ENCODE results near the gene TOR1A.

GRCh38 chr9:129866394-129867135, 42.6 kb upstream of the TOR1A start:
- TF ChIP-seq CTCF (conservative IDR thresholded peaks at IDR 0.05; ENCODE audit: low read length) (no peak), EZH2phosphoT487 (IDR thresholded peaks at IDR 0.05; ENCODE audit: borderline replicate concordance) (no peak)
